ENCODE measurements around the gene CNGB1. TPM values are rescaled to one million over a fixed set of nuclear protein-coding genes. Genes with fewer than 3 reads are reported as not detected.

Gene CNGB1
- total and polyA plus RNA-seq, 4 donors, result under 0.01 TPM; not detected in 2

- no peak for TF ChIP-seq JUND (IDR thresholded peaks at IDR 0.05)
- TF ChIP-seq TAF1 (conservative IDR thresholded peaks at IDR 0.05), result no peak
- no peak for TF ChIP-seq NR2F2 (IDR thresholded peaks at IDR 0.05)
- TF ChIP-seq HNF4A (conservative IDR thresholded peaks at IDR 0.05), result no peak
- no peak for TF ChIP-seq YY1 (IDR thresholded peaks at IDR 0.05)
- no peak for TF ChIP-seq GABPA (IDR thresholded peaks at IDR 0.05 in 1 of 2, conservative IDR thresholded peaks at IDR 0.05 in 1 of 2)
- TF ChIP-seq CTCF (IDR thresholded peaks at IDR 0.05; ENCODE audit: low read depth, low read length, missing input control), result no peak
- TF ChIP-seq MAX (IDR thresholded peaks at IDR 0.05), result no peak
- TF ChIP-seq SP1 (IDR thresholded peaks at IDR 0.05), result no peak
- no peak for TF ChIP-seq ZBTB33 (IDR thresholded peaks at IDR 0.05)
- TF ChIP-seq REST (IDR thresholded peaks at IDR 0.05), result no peak
- TF ChIP-seq FOXA1 (IDR thresholded peaks at IDR 0.05), result no peak
- TF ChIP-seq RAD21 (IDR thresholded peaks at IDR 0.05), result no peak
- TF ChIP-seq ATF3 (IDR thresholded peaks at IDR 0.05), result no peak
- no peak for TF ChIP-seq HNF4G (IDR thresholded peaks at IDR 0.05)
- no peak for TF ChIP-seq FOXA2 (IDR thresholded peaks at IDR 0.05)
- no peak for TF ChIP-seq EGR1 (IDR thresholded peaks at IDR 0.05; ENCODE audit: low read depth in 2 of 2)
- no peak overlapping the region for H3K9ac ChIP-seq (ENCODE audit: low read depth in 1 of 2, low read length in 2 of 2)
- no peak overlapping the region for H3K27ac ChIP-seq (ENCODE audit: low read depth in 1 of 2, low read length in 2 of 2)
- no peaks in the 10 kb centered on the region for H3K36me3 ChIP-seq (ENCODE audit: control insufficient read depth in 4 of 4, insufficient read depth in 3 of 4, low read depth in 1 of 4, low read length in 3 of 4)
- H3K4me1 ChIP-seq (ENCODE audit: control insufficient read depth in 4 of 4, insufficient read depth in 4 of 4, low read length in 3 of 4), result peaks cover 0 to under 1% (median 0%) of the 10 kb centered on the region in 4 donors
- H3K27me3 ChIP-seq (ENCODE audit: control insufficient read depth in 4 of 4, insufficient read depth in 4 of 4, low read length in 3 of 4), result no peaks in the 10 kb centered on the region
- WGBS, result 51% methylated on average over 51 of the region's 51 CpGs
- no peak overlapping the region for H3K4me3 ChIP-seq (ENCODE audit: low read depth in 1 of 3, low read length in 3 of 3)
- no peaks in the 10 kb centered on the region for H3K9me3 ChIP-seq (ENCODE audit: control insufficient read depth in 4 of 4, low read length in 3 of 4)
- DNase-seq (ENCODE audit: low spot score), result no peak
Measured at GRCh38 chr16:57883953-57884654, 86.8 kb downstream of the CNGB1 start.

Measured in liver (tissue), 9 donors.